GM21619 (cell line): ENCODE measurements around the gene METAP1D.

Experiments used
- ATAC-seq: cut with Tn5 transposase; IDR thresholded peaks from one replicate; pipeline ENCODE4 v1.9.1; 2021; ENCODE audit not compliant: unreplicated experiment

The METAP1D gene

GRCh38 chr2:172079416-172079815, 79.7 kb downstream of the METAP1D start:
- no peak for ATAC-seq

GRCh38 chr2:172079838-172080640, 80.3 kb downstream of the METAP1D start:
- ATAC-seq, result no peak

- no peak for ATAC-seq
Measured at GRCh38 chr2:172080641-172081220, 81.0 kb downstream of the METAP1D start.

DNA sequence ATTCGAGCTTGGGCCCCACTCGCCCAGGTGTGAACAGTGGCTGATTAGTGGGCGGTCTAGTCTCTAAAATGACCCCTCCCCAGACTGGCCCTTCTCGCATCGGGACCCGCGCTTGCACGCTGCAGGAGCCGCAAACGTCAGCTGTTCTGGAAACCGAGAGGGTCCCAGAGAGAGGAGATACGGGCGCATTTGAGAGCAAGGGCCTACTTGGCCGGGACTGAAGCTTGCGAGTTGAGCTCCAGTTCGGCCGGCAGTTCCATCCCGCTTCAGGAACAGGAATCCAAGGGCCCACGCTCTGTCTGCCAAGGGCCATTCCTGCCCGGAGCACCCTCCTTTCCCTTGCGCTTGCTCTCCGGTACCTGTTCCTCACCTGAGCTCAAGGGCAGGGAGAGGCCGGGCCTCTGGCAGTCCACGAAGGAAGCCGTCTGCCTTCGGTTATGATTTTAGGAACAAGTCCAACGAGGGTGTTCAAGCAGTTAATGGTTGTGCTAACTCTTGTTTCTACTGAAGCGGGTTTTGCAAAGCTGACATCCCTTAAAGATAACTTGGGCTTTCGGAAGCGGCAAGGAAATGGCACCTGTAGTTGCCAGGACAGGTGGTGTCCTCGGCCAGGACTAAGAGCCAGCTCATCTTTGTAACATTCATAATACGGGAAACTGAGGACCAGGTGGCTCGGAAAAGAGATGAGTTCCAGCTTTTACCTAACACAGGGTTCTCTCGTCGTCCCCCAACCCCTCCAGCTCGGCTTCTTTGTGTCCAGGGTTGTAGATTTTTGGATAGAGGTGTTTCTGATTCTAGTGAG, 81.7 kb downstream of the METAP1D start:
- ATAC-seq, result no peak

DNA sequence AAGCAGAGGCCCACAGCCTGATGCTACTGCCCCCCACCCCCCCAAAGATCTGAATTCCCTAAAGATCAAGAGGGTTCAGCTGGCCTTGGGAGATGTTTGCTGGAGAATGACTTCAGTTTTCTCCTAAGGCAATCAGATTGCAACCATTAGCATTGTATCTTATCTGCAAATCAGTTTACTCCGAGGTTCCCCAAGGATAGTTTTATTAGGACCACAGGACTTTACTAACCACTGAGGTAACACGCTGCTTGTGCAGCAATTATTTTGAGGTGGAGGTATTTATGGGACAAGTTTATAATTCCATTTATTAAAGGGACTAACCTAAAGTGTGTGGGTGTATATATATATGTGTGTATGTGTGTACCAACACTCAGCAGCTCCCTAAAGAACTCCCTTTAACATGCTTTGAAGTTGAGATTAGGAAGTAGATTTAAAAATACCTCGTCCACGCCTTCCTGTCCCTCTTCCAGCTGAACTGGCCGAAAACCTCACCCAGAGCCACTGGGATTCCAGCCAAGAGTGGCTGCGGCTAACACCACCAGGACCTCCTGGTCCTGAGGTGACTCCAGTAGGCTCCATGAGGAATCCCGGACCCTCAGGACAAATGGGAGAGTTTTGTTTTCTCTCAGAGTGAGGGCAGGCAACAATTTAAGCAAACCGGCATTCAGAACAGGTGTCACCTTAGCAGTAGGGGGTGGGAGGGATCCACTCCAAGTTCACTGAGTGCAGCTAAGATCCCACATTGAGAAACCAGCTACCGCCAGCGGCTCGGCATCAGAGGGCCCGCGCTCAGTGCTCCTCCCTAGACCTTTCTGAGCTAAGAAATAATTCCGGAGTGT, 82.6 kb downstream of the METAP1D start:
- ATAC-seq, result no peak

GRCh38 chr2:172082944-172083627, 83.3 kb downstream of the METAP1D start:
- ATAC-seq, result no peak

DNA sequence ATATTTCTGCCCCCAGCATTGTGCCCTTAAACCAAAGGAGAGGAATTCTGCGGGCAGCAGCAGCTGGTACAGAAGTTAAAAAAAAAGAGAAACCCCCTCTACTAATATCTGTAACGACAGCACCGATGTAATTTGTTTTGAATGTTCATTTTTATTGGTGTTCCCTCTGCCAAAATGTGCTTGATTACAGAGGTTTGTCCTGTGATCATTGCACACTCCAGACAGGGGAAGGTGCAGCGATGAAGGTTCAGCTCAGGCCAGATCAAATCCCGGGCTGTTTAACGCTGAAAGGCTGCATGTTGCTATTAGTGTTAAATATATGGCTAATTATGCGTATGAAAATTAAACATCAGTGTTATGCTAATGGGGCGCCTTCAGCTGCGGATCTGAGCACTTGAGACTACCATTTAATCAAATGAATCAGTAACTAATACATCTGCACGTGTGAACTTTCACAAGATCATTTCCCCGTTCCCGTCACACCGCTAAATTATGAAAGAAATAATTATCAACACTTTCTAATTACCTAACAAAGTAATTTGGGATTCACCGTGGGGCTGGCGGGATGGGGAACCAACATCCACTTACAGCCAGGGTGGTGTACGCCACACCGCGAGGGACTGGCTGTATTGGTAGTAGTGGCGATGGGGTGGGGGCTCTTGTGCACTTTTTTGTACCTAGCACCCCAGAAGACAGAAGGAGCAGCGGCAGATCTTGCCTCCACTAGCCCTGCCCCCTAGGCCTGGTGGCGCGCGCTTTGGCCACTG, 84.1 kb downstream of the METAP1D start:
- ATAC-seq, result no peak

DNA sequence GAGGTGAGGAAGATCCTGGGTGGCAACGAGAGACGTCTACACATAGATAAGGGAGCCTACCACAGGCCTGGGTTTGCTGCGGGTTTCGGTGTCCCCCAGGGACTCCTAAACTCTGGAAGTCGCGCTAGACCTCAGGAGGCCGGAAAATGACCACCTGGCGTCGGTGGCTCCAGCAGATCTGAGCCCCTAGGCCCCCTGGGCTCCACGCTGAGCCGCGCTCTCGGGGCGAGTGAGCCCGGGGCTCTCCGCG, 84.6 kb downstream of the METAP1D start:
- ATAC-seq, result peak; percentile 9

- peak; percentile 88 for ATAC-seq
Measured at GRCh38 chr2:172084645-172085459, 85.1 kb downstream of the METAP1D start.

DNA sequence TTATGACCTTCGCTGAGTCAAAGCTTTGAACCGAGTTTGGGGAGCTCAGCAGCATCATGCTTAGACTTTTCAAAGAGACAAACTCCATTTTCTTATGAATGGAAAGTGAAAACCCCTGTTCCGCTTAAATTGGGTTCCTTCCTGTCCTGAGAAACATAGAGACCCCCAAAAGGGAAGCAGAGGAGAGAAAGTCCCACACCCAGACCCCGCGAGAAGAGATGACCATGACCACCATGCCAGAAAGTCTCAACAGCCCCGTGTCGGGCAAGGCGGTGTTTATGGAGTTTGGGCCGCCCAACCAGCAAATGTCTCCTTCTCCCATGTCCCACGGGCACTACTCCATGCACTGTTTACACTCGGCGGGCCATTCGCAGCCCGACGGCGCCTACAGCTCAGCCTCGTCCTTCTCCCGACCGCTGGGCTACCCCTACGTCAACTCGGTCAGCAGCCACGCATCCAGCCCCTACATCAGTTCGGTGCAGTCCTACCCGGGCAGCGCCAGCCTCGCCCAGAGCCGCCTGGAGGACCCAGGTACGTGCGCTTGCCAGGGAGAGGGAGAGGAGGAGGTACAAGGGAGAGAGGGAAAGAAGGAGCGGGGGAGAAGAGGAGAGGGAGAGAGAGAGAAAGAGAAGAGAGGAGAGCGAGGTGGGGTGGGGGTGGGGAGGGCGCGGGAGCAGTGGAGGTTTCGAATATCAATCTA, 85.9 kb downstream of the METAP1D start, which contains the start of gene DLX1:
Gene DLX1, plus strand, starts transcription at position 48 of the 700 bp plus-strand sequence. Its CDS starts 171 bp downstream, at position 219.
- peak; percentile 17 for ATAC-seq

DNA sequence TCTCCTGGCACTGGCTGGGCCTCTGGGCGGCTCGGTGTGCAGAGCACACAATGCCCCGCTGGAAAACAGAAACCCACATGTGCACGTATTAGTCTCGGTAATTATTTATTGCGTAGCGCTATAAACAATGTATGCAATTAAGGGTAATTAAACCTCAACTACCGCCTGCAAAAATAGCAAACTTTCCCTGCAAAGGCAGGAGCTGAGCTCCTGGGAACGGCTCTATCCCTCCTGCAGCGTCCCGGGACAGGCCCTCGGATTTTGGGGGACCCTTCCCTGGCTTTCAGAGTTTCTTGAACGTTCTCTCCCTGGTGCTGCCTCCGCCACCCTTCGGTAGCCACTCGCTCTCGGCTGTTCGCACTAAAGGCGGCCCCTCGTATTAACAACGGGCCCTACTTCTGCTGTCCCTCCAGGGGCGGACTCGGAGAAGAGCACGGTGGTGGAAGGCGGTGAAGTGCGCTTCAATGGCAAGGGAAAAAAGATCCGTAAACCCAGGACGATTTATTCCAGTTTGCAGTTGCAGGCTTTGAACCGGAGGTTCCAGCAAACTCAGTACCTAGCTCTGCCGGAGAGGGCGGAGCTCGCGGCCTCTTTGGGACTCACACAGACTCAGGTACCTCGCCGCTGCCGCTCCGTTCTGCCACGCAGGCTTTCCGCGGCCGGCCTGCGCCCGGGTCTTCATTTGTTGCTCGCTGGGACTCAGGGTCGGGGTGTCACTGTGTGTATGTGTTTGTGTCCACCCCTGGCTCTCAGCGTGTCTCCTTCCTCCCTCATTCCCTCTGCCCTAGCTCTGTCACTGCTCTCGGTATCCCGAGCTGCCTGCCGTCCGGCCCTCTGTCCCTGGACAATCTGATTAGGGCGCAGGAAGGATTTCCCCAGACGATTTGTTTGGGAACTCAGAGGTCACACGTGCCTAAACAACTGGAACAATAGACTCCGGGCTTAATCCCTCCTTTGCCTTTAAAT, 86.8 kb downstream of the METAP1D start:
- peak; percentile 38 for ATAC-seq

GRCh38 chr2:172087207-172087779, 87.5 kb downstream of the METAP1D start:
- ATAC-seq, result no peak

DNA sequence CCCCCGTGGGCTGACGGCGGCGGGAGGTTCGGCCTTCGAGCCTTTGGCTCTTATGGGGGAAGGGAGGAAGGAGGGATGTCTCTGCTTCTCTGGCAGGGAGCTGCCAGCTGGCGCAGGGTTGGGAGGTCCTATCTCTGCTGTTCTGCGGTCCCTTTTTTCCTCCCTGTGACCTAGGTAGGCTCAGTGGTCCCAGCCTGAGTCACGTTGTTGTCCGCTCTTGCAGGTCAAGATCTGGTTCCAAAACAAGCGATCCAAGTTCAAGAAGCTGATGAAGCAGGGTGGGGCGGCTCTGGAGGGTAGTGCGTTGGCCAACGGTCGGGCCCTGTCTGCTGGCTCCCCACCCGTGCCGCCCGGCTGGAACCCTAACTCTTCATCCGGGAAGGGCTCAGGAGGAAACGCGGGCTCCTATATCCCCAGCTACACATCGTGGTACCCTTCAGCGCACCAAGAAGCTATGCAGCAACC, 88.1 kb downstream of the METAP1D start:
- no peak for ATAC-seq

GRCh38 chr2:172088245-172089004, 88.7 kb downstream of the METAP1D start:
- ATAC-seq, result no peak

DNA sequence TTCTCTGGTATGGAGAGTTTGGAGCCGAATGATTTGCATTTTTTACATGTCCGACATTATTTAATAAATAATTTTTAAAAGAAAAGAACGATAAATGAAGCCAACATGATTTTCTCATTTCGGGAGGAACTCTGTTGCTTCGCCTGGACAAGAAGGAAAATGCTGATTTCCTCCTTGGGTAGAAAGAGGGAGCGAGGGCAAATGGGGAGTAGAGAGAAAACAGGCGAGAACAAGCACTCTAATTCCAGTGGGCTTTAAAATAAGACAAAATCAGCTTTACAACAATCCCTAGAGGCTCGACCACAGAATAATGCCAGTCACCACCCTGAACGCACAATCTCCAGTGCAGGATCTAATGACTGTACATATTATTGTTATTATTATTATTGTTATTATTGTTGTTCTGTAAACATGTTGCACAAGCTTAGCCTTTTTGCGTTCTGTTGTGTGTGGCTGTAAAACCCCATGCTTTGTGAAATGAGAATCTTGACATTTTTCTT, 89.3 kb downstream of the METAP1D start:
- no peak for ATAC-seq

- no peak for ATAC-seq
Measured at GRCh38 chr2:172089633-172090032, 89.9 kb downstream of the METAP1D start.
